MM.1S (cell line): ENCODE data around the gene SPEG.
A peak's percentile ranks its signal among the peaks of the same experiment; 100 is the strongest.
"Not testable (repeated sequence)": the region's sequence is repeated elsewhere in the genome, so short reads cannot be mapped to it uniquely, and the experiment has no call there.

Experiments used
- DNase-seq: peaks from one replicate; pipeline ENCODE4 v3.0.0-alpha.2; 2015
- H2AFZ ChIP-seq: fragments of 300-600 bp; sonication (generic); 2 replicates; pipeline ENCODE4 v1.6.0; 2016; ENCODE audit warnings: antibody characterized with exemption, low read length
- H3F3A ChIP-seq: fragments of 300-600 bp; sonication (generic); 2 replicates; pipeline ENCODE4 v1.6.1; 2016; ENCODE audit warnings: mild to moderate bottlenecking, antibody characterized with exemption, low read length, moderate library complexity, mixed read lengths; ENCODE audit not compliant: insufficient read depth
- H3K27ac ChIP-seq: fragments of 300-600 bp; sonication (generic); 2 replicates; pipeline ENCODE4 v1.5.1; 2016; ENCODE audit warnings: mild to moderate bottlenecking, low read length
- H3K27me3 ChIP-seq: fragments of 300-600 bp; sonication (generic); replicated peaks from 2 replicates; pipeline ENCODE4 v1.6.0; 2016; ENCODE audit warnings: low read length; ENCODE audit not compliant: insufficient read depth
- H3K36me3 ChIP-seq: fragments of 300-600 bp; sonication (generic); replicated peaks from 2 replicates; pipeline ENCODE4 v1.6.1; 2016; ENCODE audit warnings: mild to moderate bottlenecking, low read length, mixed read lengths; ENCODE audit not compliant: insufficient read depth
- H3K4me1 ChIP-seq: fragments of 300-600 bp; sonication (generic); 2 replicates; pipeline ENCODE4 v1.6.1; 2016; ENCODE audit warnings: low read length, mixed read lengths
- H3K4me2 ChIP-seq: fragments of 300-600 bp; sonication (generic); 2 replicates; pipeline ENCODE4 v1.6.0; 2016; ENCODE audit warnings: low read depth, low read length
- H3K4me3 ChIP-seq: fragments of 300-600 bp; sonication (generic); 2 replicates; pipeline ENCODE4 v1.5.1; 2016; ENCODE audit warnings: low read length, mixed read lengths
- H3K79me2 ChIP-seq: fragments of 300-600 bp; sonication (generic); 2 replicates; pipeline ENCODE4 v1.6.1; 2016; ENCODE audit warnings: mixed run types, low read length, mixed read lengths
- H3K9ac ChIP-seq: fragments of 300-600 bp; sonication (generic); 2 replicates; pipeline ENCODE4 v1.6.1; 2016; ENCODE audit warnings: low read length, mixed read lengths
- H3K9me2 ChIP-seq: fragments of 300-600 bp; sonication (generic); replicated peaks from 2 replicates; pipeline ENCODE4 v1.6.1; 2016; ENCODE audit warnings: mild to moderate bottlenecking, low read length, mixed read lengths; ENCODE audit not compliant: insufficient read depth
- H3K9me3 ChIP-seq: fragments of 300-600 bp; sonication (generic); replicated peaks from 2 replicates; pipeline ENCODE4 v1.6.1; 2016; ENCODE audit warnings: mild to moderate bottlenecking, low read length, mixed read lengths; ENCODE audit not compliant: insufficient read depth
- H4K20me1 ChIP-seq: fragments of 300-600 bp; sonication (generic); 2 replicates; pipeline ENCODE4 v1.6.1; 2016; ENCODE audit warnings: mild to moderate bottlenecking, low read length, moderate library complexity, mixed read lengths; ENCODE audit not compliant: insufficient read depth
- CTCF ChIP-seq: fragments of 300-600 bp; sonication (generic); IDR thresholded peaks from 2 replicates; pipeline ENCODE4 v1.5.1; 2016; ENCODE audit warnings: antibody characterized with exemption, low read length, mixed read lengths
- EZH2 ChIP-seq: fragments of 300-600 bp; sonication (generic); optimal IDR thresholded peaks from 2 replicates; pipeline ENCODE3; 2017; ENCODE audit warnings: low read depth, mild to moderate bottlenecking, antibody characterized with exemption, low read length, mixed read lengths
- EZH2phosphoT487 ChIP-seq: fragments of 300-600 bp; sonication (generic); IDR thresholded peaks from 2 replicates; pipeline ENCODE4 v1.6.1; 2018; ENCODE audit warnings: antibody characterized with exemption, low read length

SPEG gene

GRCh38 chr2:219388907-219389156, 45.8 kb upstream of the SPEG start:
- Histone ChIP-seq H3K9me3 (no peaks in the 10 kb centered on the region), H4K20me1 (no peaks in the 10 kb centered on the region), H3K36me3 (peaks cover 8% of the 10 kb centered on the region; the same call in 1 of the 2 replicates), H3K4me3 (peak overlapping the region; percentile 45), H3K4me2 (peak overlapping the region; percentile 57), H3K9ac (peak overlapping the region; percentile 6; the same call in 1 of the 2 replicates), H3K79me2 (peaks cover 17% of the 10 kb centered on the region), H3K27ac (peak overlapping the region; percentile 0; the same call in 1 of the 2 replicates), H3F3A (peaks cover 5% of the 10 kb centered on the region), H3K9me2 (no peaks in the 10 kb centered on the region), H2AFZ (peak overlapping the region; percentile 83), H3K27me3 (no peaks in the 10 kb centered on the region), H3K4me1 (0 out of 2 replicates have a peak, but pooled peaks cover 4% of the 10 kb centered on the region)
- TF ChIP-seq EZH2, result no peak
- no peak for TF ChIP-seq CTCF
- TF ChIP-seq EZH2phosphoT487, result no peak
- no peak for DNase-seq

- H3K9me3 ChIP-seq, result no peaks in the 10 kb centered on the region
- no peak overlapping the region for H3K4me3 ChIP-seq
- no peaks in the 10 kb centered on the region for H3K27me3 ChIP-seq
- no peaks in the 10 kb centered on the region for H3K9me2 ChIP-seq
- no peak overlapping the region for H2AFZ ChIP-seq
- no peak overlapping the region for H3K4me2 ChIP-seq
- no peak overlapping the region for H3K27ac ChIP-seq
- 0 out of 2 replicates have a peak, but pooled peaks cover 4% of the 10 kb centered on the region for H3K4me1 ChIP-seq
- no peak overlapping the region for H3K9ac ChIP-seq
- no peak for DNase-seq
- no peaks in the 10 kb centered on the region for H4K20me1 ChIP-seq
- H3F3A ChIP-seq, result peaks cover 5% of the 10 kb centered on the region
- no peaks in the 10 kb centered on the region for H3K79me2 ChIP-seq
- TF ChIP-seq EZH2phosphoT487, result no peak
- TF ChIP-seq CTCF, result no peak
- TF ChIP-seq EZH2, result no peak
- no peaks in the 10 kb centered on the region for H3K36me3 ChIP-seq
These were observed 41.9 kb upstream of the SPEG start for GRCh38 chr2:219392754-219393153.

GRCh38 chr2:219395056-219395455, 39.6 kb upstream of the SPEG start:
- not testable (repeated sequence) for H3K79me2 ChIP-seq, H3K9me2 ChIP-seq, H3K9me3 ChIP-seq, H3F3A ChIP-seq, H3K36me3 ChIP-seq, H2AFZ ChIP-seq, H3K4me2 ChIP-seq, H3K4me3 ChIP-seq, H3K27ac ChIP-seq, DNase-seq, H3K9ac ChIP-seq, H4K20me1 ChIP-seq, H3K4me1 ChIP-seq, H3K27me3 ChIP-seq

- TF ChIP-seq EZH2 (no peak), CTCF (no peak), EZH2phosphoT487 (no peak)
- Histone ChIP-seq H3F3A (no peaks in the 10 kb centered on the region), H3K4me2 (no peak overlapping the region), H3K36me3 (no peaks in the 10 kb centered on the region), H4K20me1 (no peaks in the 10 kb centered on the region), H3K27me3 (no peaks in the 10 kb centered on the region), H3K9ac (no peak overlapping the region), H3K4me1 (peaks cover 6% of the 10 kb centered on the region; the same call in 1 of the 2 replicates), H3K4me3 (no peak overlapping the region), H3K79me2 (no peaks in the 10 kb centered on the region), H3K9me2 (no peaks in the 10 kb centered on the region), H3K9me3 (no peaks in the 10 kb centered on the region), H2AFZ (no peak overlapping the region), H3K27ac (no peak overlapping the region)
- DNase-seq, result no peak
These were observed 39.0 kb upstream of the SPEG start for GRCh38 chr2:219395609-219396008.
